ENCODE data around the gene ARHGAP31. TPM values are rescaled to one million over a fixed set of nuclear protein-coding genes. Genes with fewer than 3 reads are reported as not detected.
A peak's percentile ranks its signal among the peaks of the same experiment; 100 is the strongest.

Gene ARHGAP31, protein sequence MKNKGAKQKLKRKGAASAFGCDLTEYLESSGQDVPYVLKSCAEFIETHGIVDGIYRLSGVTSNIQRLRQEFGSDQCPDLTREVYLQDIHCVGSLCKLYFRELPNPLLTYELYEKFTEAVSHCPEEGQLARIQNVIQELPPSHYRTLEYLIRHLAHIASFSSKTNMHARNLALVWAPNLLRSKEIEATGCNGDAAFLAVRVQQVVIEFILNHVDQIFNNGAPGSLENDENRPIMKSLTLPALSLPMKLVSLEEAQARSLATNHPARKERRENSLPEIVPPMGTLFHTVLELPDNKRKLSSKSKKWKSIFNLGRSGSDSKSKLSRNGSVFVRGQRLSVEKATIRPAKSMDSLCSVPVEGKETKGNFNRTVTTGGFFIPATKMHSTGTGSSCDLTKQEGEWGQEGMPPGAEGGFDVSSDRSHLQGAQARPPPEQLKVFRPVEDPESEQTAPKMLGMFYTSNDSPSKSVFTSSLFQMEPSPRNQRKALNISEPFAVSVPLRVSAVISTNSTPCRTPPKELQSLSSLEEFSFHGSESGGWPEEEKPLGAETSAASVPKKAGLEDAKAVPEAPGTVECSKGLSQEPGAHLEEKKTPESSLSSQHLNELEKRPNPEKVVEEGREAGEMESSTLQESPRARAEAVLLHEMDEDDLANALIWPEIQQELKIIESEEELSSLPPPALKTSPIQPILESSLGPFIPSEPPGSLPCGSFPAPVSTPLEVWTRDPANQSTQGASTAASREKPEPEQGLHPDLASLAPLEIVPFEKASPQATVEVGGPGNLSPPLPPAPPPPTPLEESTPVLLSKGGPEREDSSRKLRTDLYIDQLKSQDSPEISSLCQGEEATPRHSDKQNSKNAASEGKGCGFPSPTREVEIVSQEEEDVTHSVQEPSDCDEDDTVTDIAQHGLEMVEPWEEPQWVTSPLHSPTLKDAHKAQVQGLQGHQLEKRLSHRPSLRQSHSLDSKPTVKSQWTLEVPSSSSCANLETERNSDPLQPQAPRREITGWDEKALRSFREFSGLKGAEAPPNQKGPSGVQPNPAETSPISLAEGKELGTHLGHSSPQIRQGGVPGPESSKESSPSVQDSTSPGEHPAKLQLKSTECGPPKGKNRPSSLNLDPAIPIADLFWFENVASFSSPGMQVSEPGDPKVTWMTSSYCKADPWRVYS (N-terminal part only)
- 1 to 10 TPM; 5.7 to 7.9 TPM for total RNA-seq

GRCh38 chr3:119293871-119294695 lies at the start of gene ARHGAP31:
Gene ARHGAP31 (plus strand): TSS chr3:119294383. CDS start chr3:119294905, 522 bp downstream.
- no peaks in the 10 kb centered on the region for H3K36me3 ChIP-seq (replicated peaks in 1 of 2; ENCODE audit: insufficient read depth in 1 of 2, low read depth in 2 of 2)
- peaks cover 8% of the 10 kb centered on the region for H3K4me1 ChIP-seq
- no peaks in the 10 kb centered on the region for H3K27me3 ChIP-seq
- H3K9me3 ChIP-seq = no peaks in the 10 kb centered on the region
- H3K27ac ChIP-seq = peak within 1 kb of the TSS; percentile 64 to 82 (median 70)
- DNase-seq (peak; percentile 44 to 68 (median 56)), ATAC-seq (peak; percentile 75)
- peak within 1 kb of the TSS; percentile 26 to 51 for H3K4me3 ChIP-seq
- WGBS, 2 donors = 0% methylated on average over 30 to 55 of the region's 55 CpGs
- TF ChIP-seq POLR2A (IDR thresholded peaks at IDR 0.05) = peak in 2 of 3 donors; percentile 40 to 44
- no peak for TF ChIP-seq CTCF (IDR thresholded peaks at IDR 0.05)
- intact Hi-C loops (cut with DNase I) = no loop called here

DNA sequence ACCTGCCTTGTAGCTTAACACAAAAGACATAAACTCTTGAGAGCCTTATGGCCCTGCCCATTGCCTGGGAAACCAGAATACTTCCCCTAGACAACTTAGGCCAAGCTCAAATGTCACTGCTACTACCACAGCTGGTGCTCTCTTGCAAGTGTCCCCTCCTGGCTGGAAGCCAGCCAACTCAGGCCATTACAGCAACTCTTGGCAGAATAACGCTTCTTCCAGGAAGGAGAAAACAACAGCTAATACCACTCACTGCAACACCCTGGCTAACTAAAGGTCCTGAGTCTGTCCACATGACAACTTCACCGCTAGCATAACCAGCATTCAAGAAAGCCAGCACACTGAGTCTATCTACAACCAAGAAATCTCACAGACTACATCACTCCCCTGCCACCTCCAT lies 48.4 kb upstream of the ARHGAP31 start:
- WGBS, 2 donors = 75 to 83% methylated on average over 2 of the region's 2 CpGs
- DNase-seq = peak in 3 of 4 donors; percentile 35 to 54 (median 51)

GRCh38 chr3:119255214-119255613 lies 39.0 kb upstream of the ARHGAP31 start:
- whole genome bisulfite sequencing, 2 donors = 91 to 93% methylated on average over 2 of the region's 2 CpGs
- no peaks in the 10 kb centered on the region for H3K9me3 ChIP-seq
- no peak overlapping the region for H3K27ac ChIP-seq
- H3K4me1 ChIP-seq = peaks cover 8% of the 10 kb centered on the region
- ATAC-seq (no peak), DNase-seq (no peak)
- intact Hi-C loops (cut with DNase I) = no loop called here
- H3K36me3 ChIP-seq (replicated peaks in 1 of 2; ENCODE audit: insufficient read depth in 1 of 2, low read depth in 2 of 2) = no peaks in the 10 kb centered on the region
- TF ChIP-seq POLR2A (IDR thresholded peaks at IDR 0.05) = no peak
- no peak overlapping the region for H3K4me3 ChIP-seq
- H3K27me3 ChIP-seq = no peaks in the 10 kb centered on the region

More for the DNA sequence above, 48.4 kb upstream of the ARHGAP31 start:
- Histone ChIP-seq H3K36me3 (replicated peaks in 1 of 2; ENCODE audit: insufficient read depth in 1 of 2, low read depth in 2 of 2) (no peaks in the 10 kb centered on the region), H3K27me3 (no peaks in the 10 kb centered on the region), H3K9me3 (no peaks in the 10 kb centered on the region), H3K27ac (no peak overlapping the region), H3K4me3 (no peak overlapping the region), H3K4me1 (peaks cover 14% of the 10 kb centered on the region)
- no peak for TF ChIP-seq CTCF (IDR thresholded peaks at IDR 0.05)
- TF ChIP-seq POLR2A (IDR thresholded peaks at IDR 0.05) = no peak
- ATAC-seq = no peak
- intact Hi-C loops (cut with DNase I) = loop anchor here (10.0 kb wide), 2 partner anchors 101 to 361 kb away; partner anchors contain the start of gene TEX55

GRCh38 chr3:119257111-119257510 lies 37.1 kb upstream of the ARHGAP31 start:
- DNase-seq (no peak), ATAC-seq (no peak)
- Histone ChIP-seq H3K27me3 (no peaks in the 10 kb centered on the region), H3K9me3 (no peaks in the 10 kb centered on the region), H3K4me1 (peaks cover 8% of the 10 kb centered on the region), H3K27ac (no peak overlapping the region), H3K36me3 (replicated peaks in 1 of 2; ENCODE audit: insufficient read depth in 1 of 2, low read depth in 2 of 2) (no peaks in the 10 kb centered on the region), H3K4me3 (no peak overlapping the region)
- TF ChIP-seq POLR2A (IDR thresholded peaks at IDR 0.05) (no peak), CTCF (IDR thresholded peaks at IDR 0.05) (no peak)
- intact Hi-C loops (cut with DNase I) = no loop called here
- 71 to 81% methylated on average over 2 of the region's 2 CpGs for WGBS, 2 donors
